ENCODE measurements around the gene NRP1.
"Not testable (repeated sequence)": the region's sequence is repeated elsewhere in the genome, so short reads cannot be mapped to it uniquely, and the experiment has no call there.

Gene NRP1

GRCh38 chr10:33315891-33316290, 18.6 kb downstream of the NRP1 start:
- no peak for DNase-seq

DNA sequence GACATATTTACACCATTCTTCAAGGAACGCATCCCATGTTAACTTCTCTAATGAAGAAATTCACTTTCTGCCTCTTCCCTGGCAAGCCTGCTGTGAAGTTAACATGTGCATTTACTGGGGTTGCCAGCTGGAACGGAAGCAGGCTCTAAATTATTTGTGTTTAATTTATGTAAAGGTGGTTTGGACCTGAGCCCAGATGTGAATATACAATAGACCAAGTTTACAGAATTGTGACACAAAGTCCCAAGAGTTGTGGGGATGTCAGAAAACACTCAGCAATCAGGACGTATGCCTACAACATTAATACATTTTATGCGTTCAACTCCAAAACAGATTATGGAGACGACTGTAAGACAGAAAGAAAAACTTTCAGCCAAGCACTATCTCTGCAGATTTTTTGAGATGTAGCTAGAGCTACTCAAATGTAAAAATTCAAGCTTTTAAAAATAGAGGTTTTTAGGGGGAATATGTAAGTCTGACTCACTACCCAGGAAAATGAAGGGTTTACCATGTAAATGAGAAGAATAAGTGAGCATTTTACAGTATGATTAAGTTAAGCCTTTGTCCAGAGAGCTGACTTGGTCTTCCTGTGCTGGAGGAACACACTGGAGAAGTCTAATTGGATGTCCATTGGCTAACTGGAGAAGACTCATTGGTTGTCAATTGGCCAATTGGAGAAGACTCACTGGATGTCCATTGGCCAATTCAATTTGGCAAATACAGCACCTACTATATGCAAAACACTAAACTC, 19.5 kb downstream of the NRP1 start:
- no peak for DNase-seq

- DNase-seq = no peak
Observed at GRCh38 chr10:33311640-33312039, 22.8 kb downstream of the NRP1 start.

GRCh38 chr10:33310853-33311252, 23.6 kb downstream of the NRP1 start:
- no peak for DNase-seq

- no peak for DNase-seq
Observed at GRCh38 chr10:33309406-33309805, 25.1 kb downstream of the NRP1 start.

DNA sequence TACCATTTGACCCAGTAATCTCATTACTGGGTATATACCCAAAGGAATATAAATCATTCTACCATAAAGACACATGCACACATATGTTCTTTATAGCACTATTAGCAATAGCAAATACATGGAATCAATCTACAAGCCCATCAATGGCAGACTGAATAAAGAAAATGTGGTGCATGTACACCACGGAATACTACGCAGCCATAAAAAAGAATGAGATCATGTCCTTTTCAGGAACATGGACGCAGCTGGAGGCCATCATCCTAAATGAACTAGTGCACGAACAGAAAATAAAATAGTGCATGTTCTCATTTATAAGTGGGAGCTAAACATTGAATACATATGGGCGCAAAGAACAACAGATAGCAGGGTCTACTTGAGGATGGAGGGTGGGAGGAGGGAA, 26.6 kb downstream of the NRP1 start:
- no peak for DNase-seq

DNA sequence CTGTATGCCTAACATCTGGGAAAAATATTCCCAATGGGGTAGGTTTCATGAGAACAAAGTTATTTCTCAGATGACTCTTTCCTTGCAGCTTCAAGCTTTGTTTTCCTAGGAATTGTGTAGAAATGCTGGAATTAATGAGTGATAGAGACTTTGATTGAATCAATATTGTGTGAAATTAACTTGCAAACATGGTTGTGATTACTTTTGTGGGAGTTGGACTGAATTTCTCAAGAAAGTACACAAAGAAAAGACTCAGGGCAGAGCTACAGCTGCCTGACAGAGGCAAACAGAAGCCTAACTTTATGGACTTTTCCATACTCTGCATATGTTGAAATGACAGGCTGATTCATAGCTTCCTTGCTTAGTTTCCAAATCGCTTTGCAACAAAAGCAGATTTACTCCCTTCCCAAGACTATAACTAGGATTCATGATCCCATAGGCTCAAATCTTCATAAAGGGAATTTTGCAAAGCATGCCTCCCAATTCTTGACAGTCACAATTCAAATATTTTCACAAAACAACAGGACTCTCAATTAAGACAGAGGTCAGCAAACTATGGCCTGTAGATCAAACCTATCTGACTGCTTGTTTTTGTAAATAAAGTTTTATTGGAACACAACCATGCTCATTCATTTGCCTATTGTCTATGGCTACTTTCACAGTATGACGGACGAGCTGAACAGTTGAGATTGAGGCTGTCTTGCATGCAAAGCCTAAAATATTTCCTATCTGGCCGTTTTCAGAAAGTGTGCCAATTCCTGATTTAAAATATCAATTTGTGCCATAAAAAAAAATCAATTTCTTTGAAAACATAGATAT, 27.6 kb downstream of the NRP1 start:
- DNase-seq = no peak

DNA sequence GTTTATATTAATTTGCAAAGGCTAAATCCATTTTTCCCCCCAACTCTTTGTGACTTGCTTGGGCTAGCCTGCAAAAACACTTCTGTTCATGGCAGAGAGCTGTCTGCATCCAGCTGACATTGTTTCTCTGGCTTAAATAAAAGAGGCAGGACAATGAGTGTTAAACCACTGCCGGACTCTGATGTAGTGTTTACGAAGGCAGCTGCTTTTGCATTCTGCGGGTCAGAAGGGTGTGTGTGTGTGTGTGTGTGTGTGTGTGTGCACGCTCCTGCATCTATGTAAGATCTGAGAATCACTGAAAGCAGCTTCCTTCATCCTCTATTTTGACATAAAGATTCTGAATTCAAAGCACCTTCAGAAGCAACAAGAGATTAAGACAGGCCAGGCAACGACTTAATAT, 28.3 kb downstream of the NRP1 start:
- DNase-seq = no peak

- DNase-seq = no peak
Observed at GRCh38 chr10:33304423-33305225, 29.8 kb downstream of the NRP1 start.

- no peak for DNase-seq
Observed at GRCh38 chr10:33303988-33304387, 30.5 kb downstream of the NRP1 start.

DNA sequence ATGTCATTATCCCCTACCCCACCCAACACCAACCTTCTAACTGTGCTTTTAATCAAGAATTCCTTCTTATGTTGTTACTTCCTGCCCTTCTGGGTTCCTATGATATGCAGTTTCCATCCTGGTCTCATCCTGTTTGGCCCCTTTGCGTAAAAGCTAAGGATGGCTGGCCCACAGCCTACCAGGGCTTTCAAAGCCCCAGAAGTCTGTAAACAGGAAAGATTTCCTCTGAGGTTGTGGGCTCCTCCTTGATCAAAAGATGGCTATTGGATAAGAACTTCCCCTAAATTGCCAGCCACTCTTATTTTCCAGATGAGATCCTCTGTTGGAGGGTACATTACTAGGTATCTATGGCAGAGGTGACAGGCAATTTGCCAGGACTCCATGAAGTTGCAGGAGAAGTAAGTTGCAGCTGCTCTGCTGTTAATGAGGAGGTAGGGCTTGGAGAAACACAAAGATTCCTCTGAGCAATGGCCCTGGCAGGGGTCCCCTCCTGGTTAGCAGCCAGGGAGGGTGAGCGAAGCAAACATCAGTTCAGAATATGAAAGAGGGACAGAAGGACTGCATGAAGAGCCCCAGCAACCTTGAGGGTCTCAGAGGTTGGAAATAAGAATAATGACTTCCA, 32.1 kb downstream of the NRP1 start:
- DNase-seq = no peak

DNA sequence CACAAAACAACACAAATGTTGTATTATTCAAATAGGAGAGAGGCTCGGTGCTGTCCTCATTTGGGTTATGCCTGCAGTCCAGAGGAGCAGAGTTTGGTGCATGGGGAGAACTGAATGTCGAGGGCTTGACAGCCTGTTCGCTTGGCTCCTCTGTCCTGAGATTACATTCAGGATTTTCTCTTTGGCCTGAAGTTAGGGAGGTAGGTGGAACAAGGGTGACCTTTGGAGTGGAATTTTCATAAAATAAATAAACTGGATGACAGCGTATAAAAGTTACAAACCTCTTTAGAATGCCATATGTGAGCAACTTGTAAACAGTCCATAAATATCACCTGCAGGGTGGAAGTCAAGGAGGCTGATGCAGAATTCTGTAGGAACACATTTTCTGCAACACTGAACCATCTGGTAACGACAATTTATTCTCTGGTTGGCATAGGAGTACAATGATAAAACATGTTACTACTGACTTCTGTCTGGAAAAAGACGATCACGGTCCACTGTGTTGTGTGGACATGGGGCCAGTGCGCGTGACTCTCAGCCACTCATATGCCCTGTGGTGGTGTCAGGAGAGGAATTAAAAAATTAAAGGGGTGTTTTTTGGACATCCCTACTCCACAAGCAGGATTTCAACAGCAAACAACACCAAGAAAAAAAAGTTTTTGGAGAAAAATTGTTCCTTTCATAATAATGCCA, 33.2 kb downstream of the NRP1 start:
- DNase-seq = no peak

- not testable (repeated sequence) for DNase-seq
Observed at GRCh38 chr10:33300544-33300943, 33.9 kb downstream of the NRP1 start.

- no peak for DNase-seq
Observed at GRCh38 chr10:33298893-33299292, 35.6 kb downstream of the NRP1 start.

GRCh38 chr10:33298110-33298509, 36.4 kb downstream of the NRP1 start:
- DNase-seq = no peak

GRCh38 chr10:33295851-33296250, 38.6 kb downstream of the NRP1 start:
- no peak for DNase-seq

DNA sequence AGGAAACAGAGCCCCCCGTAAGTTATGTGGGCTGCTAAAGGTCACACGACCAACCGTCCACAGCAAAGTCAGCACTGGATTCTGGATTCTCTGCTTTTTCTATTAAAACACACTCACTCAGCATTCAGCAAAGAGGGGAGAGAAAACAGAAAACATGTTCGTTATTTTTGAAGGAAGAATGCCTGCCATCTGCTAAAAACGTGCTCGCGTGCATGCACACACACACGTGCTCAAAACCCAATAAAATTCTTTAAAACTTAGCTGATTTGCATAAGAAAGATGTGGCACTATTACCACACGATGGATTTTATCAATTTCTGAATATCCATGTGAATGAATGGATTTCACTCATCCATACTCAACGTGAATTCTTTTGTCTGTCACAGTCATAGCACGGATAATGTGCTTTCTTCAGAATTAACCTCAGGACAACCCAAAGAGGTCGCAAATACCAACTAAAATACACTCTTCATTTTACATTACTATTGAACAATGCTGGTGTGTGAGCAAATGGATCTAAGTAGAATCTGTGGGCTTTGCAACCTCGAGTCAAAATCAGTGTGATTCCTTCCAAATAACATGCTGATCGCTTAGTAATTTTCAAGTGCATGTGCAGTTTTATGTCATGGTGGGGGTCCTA, 40.8 kb downstream of the NRP1 start:
- DNase-seq = no peak

- DNase-seq = no peak
Observed at GRCh38 chr10:33293076-33293475, 41.4 kb downstream of the NRP1 start.

GRCh38 chr10:33291053-33291592, 43.3 kb downstream of the NRP1 start:
- DNase-seq = no peak

GRCh38 chr10:33290321-33291052, 44.0 kb downstream of the NRP1 start:
- no peak for DNase-seq

DNA sequence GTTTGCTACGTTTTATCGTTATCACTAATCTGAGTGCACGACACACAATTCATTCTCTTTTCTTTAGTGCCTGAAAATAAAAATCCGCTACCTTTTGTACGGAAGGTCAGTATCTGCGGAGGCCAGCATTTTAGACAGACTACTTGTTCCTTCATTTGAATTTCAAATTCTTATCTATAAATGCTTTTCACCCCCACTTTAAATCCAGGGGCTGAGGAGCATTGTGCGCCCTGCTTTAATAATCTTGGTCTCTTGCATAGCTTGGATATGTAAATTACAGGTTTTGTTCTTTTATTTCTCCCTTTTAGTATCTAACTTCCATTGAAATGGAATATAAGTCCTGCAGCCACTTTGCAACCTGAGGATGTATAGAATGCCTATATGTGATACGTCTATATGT, 44.7 kb downstream of the NRP1 start:
- no peak for DNase-seq

All from activated CD8-positive, alpha-beta memory T cell treated with anti-CD3 and anti-CD28 coated beads, Interleukin-2, amount 50 U/mL, for 4 hours (primary cell).